SHP77 treated with DMSO at 0.1 percent for 48 hours (cell line): ENCODE measurements around the gene CERT1.
"Not testable (repeated sequence)": the region's sequence is repeated elsewhere in the genome, so short reads cannot be mapped to it uniquely, and the experiment has no call there.

ENCODE experiments used
- DNase-seq: peaks from one replicate; lab custom pipeline; 2025; lab: John Stamatoyannopoulos, UW

The CERT1 gene

DNA sequence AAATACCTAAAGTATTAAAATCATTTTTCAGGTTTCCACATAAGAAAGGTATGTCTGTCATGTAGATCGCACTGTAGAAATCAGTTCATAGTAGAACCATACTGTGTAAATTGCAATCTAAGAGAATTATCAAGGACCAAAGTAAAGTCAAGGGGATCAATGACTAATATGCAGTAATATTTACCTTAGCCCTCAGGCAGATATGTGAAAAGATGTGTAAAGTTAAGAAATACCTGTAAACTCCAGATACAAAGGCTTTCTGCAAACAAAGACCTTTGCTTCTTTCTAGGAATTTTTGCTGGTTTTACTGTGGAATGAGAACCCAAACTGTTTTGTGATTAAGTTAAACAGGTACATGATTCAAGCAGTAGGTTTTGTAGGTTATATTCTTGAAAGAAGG lies 11.8 kb upstream of the CERT1 start:
- no peak for DNase-seq

DNA sequence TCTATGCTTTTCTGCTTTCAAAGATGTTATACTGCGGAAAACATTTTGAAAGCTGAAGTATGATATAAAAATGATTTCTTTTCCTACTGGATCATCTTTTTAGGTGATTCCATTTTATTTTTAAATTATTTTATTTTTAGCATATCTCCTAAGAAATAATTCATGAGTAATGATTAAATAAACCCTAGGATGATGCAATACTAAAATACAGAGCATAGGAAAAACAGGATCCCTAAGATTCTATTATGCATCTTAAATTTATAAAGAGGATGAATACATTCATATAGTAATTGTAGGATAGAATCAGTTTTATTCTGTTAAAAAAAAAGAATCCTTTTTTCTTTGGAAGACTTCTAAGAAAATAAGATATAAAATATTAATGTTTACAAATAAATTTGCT lies 11.1 kb upstream of the CERT1 start:
- no peak for DNase-seq

DNA sequence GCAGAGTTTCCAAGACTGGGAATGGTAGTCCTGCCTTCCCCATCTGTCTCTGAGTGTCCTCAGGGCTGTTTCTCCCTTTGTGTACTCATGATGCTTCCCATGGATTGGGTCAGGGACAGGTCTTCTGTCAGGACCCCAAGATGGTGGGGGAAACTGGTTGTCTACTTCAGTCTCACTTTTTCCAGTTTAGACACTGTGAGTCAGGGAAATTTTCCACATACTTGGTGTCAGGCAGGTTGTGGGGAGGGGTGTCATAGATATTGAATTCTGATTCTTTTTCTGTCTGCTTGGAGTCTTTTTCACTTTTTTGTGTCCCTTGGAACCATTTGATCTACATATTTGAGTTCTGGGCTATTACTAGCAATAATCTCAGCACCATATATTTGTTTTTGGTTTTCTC lies 10.6 kb upstream of the CERT1 start:
- no peak for DNase-seq

DNA sequence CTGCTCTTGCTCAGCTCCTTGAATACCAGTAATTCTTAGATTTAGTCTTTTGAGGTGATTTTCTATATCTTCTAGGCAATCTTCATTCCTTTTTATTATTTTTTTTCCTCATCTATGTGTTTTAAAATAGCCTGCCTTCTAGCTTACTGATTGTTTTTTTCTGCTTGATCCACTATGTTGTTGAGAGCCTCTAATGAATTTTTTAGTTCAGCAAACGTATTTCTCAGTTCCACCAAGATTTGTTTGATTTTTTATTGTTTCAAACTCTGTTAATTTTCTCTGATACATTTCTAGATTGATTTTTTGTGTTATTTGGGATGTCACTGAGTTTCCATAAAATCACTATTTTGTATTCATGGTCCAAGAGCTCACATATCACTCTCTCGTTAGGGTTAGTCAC lies 9.8 kb upstream of the CERT1 start:
- no peak for DNase-seq

DNA sequence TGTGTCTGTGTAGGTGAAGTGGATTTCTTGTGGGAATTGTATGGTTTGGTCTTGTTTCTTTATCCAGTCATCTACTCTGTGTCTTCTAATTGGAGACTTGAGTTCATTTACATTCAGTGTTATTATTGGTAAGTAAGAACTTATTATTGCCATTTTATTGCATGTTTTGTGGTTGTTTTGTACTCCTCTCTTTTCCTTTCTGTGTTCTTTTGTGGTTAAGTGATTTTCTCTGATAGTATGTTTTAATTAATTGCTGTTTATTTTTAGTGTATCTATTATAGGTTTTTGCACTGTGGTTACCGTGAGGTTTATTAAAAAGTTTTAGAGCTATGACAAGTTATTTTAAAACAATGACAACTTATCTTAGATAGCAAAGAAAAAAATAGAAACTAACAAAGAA lies 8.3 kb upstream of the CERT1 start:
- no peak for DNase-seq

DNA sequence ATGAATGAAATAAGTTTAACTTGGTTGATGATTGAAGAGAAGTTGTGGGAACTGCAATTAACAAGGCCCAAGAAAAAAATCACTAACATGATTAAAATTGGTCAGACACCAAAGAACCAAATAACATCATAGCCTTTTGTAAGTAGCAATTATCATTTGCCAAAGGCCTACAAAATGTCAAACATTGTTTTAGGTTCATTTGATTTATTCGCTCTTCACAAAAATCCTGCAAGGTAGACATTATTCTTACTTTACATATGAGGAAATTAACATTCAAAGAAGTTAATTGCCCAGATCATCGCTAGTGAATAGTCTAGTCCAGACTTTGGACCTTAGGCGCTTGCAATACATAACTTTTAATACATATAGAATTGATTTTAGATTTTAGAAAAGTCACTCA lies 2.9 kb upstream of the CERT1 start:
- no peak for DNase-seq

DNA sequence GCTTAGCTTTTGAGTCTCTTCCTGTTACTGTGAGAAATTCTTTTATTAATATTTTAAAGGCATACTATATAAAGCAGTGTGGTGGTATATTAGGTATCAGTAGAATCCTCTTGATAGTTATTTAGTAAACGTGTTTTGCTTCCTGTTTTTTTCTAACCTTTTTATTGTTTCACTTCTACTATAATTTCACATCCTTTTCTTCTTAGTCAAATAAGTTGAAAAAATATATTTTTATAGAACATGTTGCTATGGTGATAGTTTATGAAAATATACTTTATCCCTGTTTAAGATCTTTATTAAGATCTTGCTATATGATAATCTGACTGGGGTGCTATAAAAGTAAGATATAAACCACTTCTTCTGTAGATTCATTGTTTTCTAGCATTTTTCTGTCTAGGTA lies 2.4 kb upstream of the CERT1 start:
- no peak for DNase-seq

DNA sequence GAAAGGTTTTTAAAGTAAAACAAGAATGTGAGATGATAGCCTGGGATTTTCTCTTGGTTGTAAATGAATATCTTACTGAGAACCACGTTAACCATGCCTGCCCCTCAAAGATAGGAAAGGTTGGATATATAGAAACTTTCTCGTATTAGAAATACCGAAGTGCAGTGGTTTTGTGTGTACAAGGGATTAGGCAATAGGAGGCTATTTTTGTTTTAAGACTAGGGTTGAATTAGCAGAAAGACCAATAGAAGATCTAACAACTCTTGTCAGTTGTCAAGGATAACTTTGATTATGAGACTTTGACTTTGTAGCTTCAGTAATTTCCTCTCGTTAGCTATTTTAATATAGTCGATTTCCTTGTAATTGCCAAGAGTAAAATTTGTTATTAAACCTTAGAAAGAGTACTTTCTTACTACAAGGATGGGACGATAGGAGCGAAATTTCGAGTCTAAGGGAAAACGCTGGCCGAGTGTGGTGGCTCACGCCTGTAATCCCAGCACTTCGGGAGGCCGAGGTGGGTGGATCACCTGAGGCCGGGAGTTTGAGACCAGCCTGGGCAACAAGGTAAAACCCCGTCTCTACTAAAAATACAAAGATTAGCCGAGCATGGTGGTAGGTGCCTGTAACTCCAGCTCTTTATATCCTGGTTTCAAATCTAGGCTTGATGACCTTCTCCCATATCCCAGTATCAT lies 1.1 kb upstream of the CERT1 start:
- DNase-seq: peak; percentile 28

DNA sequence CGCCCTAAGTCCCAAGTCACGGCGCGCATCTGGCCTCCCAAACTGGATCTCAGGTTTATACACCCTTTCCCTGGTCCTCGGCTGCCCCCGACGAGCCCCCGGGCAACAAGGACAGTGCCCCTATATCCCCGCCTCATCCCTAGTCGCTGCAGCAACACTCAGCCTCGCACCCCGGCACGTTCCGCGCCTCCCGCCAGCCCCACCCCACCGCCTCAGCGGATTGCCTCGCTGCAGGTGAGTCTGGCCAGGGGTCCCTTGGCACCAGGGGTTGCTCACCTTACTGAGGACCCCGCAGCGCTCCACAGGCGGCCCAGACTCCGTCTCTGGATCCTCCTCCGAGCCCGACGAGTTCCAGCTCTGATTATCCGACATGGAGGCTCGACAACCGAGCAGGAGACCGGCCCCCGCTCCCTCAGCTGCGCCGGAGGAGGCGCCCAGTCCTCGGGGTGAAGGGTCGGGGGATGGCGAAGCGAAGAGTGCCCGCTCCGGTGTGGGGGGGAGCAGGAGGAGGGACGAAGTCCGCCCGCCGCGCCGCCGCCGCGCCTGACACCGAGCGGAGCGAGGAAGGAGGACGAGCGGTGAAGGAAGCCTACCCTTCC lies 494 bp downstream of the CERT1 start:
- DNase-seq: peak; percentile 34

DNA sequence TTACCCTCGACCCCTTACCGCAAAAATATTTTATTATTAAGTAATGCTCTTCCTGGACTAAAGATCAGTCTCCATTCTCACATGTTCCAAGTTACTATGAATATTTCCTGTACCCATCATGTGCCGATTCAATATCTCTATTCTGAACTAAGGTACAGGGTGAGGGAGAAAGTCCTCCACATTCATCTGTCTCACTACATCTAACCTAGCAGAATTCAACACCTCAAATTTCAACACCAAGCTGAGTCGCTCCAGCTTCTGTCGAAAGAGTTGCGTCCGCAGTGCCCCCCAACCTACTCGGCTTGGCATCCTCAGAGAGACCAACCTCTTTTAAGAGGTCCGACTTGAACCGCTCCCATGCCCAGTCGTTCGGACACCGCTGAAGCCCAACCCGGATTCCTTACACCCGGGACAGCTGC lies 1.0 kb downstream of the CERT1 start:
- DNase-seq: peak; percentile 24

DNA sequence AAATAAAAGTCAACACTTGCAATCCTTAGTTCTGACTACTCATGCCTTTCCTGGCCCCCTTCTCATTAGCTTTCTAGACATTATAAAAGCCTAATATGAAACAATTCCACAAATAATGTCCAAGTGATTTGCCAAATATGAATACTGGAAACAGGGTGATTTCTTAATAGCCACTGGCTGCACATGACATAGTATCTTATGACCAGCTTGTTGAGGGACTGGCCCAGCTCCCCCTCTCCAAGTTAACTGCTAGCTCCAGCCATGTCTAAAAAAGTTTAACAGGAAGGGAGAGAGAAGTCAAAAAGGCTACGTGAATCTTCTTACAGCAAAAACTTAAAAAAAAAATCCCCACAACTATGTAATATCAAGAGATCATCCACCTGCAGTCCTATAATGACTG lies 1.5 kb downstream of the CERT1 start:
- no peak for DNase-seq

DNA sequence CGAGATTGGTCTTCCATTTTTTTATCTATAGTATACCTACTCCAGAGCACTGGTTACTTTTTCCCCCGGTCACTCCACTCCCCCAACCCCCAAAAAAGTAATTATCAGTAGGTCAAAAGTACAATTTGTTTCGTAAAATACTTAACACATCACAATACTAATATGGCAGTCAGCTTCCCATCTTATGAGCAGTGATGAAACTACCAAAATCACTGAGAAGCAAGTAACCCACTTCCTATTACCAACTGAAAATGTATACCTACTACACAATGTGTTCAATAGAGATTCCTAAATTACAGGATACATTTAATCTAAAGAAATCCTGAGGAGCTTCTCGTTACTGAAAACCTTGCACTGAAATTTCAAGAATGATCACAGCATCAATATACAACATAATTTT lies 1.9 kb downstream of the CERT1 start:
- DNase-seq: no peak

DNA sequence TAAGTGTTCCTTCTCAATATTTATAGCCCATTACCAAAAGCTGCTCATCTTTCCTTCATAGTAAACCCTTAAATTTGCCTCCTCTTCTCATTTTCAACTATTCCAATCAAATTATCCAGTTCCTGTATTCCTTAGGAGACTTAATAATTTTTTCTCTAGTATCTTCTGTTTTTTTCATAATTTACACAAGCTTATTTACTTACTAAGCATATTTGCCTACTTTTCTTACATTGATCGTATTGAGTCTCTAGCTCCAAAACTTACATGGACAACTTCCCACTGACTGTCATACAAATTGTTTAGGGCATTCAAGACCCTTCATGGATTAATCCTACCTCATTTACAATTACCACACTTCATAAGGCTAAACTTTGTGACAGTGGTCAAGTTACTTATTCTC lies 3.6 kb downstream of the CERT1 start:
- DNase-seq: no peak

DNA sequence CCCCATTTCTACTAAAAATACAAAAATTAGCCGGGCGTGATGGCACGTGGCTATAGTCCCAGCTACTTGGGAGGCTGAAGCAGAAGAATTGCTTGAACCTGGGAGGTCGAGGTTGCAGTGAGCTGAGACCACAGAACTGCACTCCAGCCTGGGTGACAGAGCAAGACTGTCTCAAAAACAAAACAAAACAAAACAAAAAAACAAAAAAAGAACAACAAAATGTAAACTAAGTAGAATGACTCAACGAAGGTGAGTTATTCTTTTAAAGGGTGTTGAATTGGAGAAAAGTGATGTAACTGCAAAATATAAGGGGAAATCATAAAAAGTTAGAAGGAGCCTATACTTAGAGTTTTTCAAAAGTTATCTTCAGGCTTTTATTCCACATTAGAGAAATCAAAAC lies 6.3 kb downstream of the CERT1 start:
- not testable (repeated sequence) for DNase-seq

DNA sequence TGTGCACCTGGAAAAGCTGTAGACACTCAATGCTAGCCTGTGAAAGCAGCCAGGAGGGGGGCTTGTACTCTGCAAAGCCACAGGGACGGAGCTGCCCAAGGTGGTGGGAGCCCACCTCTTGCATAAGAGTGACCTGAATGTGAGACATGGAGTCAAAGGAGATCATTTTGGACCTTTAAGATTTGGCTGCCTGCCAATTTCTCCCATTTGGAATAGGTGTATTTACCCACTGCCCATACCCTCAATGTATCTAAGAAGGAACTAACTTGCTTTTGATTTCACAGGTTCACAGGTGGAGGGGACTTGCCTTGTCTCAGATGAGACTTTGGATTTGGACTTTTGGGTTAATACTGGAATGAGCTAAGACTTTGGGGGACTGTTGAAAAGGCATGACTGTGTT lies 12.6 kb downstream of the CERT1 start:
- DNase-seq: not testable (repeated sequence)

DNA sequence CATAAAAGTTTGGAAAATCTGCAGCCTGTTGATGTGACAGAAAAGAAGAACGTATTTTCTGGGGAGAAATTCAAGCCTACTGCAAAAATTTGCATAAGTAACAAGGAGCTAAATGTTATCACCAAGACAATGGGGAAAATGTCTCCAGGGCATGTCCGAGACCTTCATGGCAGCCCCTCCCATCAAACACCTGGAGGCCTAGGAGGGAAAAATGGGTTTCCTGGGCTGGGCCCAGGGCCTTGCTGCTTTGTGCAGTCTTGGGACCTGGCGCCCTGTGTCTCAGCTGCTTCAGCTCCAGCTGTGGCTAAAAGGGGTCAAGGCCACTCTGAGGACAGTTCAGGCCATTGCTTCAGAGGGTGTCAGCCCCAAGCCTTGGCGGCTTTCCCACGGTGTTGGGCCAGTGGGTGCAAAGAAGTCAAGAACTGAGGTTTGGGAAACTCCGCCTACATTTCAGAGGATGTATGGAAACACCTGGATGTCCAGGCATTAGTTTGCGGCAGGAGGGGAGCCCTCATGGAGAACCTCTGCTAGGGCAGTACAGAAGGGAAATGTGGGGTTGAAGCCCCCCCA lies 13.1 kb downstream of the CERT1 start:
- no peak for DNase-seq

DNA sequence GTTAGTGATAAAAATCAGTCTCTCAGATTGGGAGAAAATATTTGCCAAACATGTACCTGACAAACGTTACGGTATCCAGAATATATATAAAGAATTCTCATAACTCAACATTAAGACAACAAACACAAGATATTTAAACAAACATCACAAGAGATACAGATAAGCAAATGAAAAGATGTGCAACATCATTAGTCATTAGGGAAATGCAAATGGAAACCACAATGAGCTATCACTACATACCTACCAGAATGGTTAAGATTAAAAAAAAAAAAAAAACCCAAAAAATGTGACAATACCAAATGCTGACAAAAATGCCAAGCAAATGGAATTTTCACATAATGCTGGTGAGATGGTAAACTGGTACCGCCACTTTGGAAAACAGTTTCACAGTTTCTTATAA lies 15.4 kb downstream of the CERT1 start:
- no peak for DNase-seq

DNA sequence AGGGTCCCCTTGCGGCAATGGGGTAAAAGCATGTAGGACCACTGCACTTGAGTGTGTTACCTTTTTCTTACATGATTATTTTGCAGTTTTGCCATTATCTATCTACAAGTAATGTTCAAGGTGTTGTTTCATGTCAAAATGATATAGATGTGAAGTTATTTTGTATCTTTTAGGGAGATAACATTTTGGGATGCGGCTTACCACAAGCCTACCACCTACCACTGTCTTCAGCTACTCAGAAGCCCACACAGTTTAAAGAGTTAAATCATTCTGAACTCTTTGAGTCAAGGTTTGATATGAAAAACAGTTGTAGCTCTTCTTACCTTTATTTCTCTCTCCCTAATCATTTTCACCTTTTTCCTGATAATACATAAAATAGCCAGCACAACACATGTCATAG lies 19.8 kb downstream of the CERT1 start:
- no peak for DNase-seq

DNA sequence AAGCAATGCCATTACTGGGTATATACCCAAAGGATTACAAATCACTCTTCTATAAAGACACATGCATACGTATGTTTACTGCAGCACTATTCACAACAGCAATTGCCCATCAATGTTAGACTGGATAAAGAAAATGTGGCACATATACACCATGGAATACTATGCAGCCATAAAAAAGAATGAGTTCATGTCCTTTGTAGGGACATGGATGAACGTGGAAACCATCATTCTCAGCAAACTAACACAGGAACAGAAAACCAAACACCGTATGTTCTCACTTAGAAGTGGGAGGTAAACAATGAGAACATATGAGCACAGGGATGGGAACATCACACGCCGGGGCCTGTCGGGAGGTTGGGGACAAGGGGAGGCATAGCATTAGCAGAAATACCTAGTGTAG lies 21.6 kb downstream of the CERT1 start:
- not testable (repeated sequence) for DNase-seq

DNA sequence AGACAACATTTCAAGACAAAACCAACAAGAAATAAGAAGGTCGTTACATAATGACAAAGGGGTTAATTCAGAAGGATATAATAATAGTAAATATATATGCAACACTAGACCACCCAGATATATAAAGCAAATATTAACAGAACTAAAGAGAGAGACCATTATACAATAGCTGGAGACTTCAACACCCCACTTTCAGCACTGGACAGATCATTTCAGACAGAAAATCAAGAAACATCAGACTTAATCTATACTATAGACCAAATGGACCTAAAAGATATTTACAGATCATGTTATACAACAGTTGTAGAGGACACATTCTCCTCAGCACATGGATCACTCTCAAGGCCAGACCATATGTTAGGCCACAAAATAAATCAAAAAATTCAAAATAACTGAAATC lies 26.8 kb downstream of the CERT1 start:
- no peak for DNase-seq

DNA sequence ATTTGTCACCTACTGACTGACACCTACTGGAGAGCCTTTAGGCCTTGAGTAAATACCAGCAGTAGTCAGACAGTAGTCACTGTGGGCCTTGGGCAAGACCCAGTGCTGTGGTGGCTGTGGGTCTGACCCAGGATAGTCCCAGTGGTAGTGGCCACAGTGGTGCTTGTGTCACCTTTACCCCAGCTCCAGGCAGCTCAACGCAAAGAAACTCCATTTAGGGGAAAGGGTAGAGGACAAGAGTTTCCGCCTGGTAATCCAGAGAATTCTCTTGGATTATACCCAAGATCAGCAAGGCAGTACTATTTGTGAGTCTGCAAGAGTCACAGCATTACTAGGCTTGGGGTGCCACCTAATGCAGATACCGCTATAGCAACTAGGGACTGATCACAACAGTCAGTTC lies 28.9 kb downstream of the CERT1 start:
- no peak for DNase-seq

DNA sequence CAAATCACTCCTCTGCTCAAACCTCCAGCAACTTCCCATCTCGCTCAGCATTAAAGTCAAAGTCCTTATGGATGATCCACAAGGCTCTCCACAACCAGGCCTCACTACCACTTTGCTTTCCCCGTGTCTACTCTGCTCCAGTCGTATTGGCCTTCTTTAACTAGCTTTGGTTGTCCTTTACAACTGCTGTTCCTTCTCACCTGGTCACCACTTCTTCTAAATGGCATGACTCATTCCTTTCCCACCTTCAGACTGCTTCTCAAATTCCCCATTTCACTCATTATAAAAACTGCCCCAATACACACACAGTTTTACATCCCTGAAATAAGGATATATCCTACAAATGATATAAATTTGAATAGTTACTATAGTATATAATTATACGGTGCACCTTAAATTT lies 30.4 kb downstream of the CERT1 start:
- DNase-seq: no peak

DNA sequence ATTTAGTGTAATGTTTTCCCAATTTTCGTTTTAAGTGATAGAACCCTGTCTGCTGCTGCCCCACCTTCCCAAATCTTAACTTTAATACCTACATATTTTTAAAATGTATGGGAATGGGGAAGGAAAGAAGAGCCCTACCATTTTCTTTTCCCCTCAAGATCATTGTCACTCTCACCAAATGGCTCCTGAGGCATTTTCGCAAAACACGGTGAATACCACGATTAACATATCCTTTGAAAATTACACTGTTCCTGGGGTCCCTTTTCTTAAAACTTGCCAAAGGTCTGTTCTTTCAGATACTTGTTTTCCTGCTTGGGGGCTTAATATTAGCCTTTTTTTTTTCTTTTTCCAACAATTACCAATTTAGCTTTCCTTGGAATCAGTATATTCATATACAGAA lies 36.1 kb downstream of the CERT1 start:
- no peak for DNase-seq

DNA sequence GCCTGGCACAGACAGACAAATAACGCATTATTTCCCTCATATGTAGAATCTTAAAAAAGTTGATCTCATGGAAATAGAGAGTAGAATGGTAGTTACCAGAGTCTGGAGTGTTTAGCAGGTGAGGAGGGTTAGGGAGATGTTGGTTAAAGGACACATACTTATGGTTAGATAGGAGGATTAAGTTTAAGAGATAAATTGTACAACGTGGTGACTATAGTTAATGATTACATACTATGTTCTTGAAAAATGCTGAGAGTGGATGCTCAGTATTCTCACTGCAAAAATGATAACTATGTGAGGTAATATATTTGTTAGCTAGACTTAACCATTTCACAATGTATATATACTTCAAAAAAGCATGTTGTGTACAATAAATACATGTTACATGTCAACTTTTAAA lies 38.0 kb downstream of the CERT1 start:
- DNase-seq: no peak
